Iris pigment epithelial cell (primary cell): ENCODE measurements around the gene C11orf42.
A peak's percentile ranks its signal among the peaks of the same experiment; 100 is the strongest.

Experiments used
- DNase-seq: peaks from one replicate; pipeline ENCODE4 v3.0.0-alpha.2; 2011; ENCODE audit warnings: low read depth

The C11orf42 gene, protein sequence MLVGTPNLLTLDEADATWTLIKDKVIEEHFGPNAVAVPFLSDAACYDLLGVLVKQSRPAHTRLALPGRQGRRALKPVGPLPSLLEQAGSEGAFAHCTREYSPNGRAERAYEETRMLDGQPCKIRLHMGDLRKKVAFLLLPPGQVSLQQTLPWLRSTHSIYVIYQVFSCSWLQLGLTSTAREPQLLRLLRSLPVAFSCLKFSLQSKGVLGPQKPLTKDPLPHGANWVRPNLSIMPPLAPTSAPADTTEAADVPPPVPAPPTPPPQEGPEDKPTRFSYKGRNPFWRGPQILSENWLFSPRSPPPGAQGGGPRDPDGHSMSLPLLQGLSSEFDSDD

DNA sequence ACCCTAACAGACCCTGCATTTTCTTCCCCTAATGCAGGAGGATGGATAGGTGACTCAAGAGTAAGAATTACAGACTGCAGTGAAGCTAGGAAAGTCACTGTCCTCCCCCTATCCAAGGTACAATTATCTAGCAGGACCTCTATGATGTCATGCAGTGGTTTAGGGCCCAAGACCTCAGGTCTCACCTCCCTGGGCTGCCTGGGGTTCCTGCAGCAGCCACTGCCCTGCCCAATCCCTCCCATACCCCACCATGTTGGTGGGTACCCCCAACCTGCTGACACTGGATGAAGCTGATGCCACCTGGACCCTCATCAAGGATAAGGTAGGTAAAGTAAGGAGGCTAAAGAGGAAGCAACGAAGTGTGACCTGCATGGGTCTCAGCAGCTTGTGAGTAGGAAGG is at the start of gene C11orf42:
Gene C11orf42 (plus strand): TSS at position 192 of the 400 bp plus-strand sequence. CDS start 59 bp downstream, at position 251.
- no peak for DNase-seq

DNA sequence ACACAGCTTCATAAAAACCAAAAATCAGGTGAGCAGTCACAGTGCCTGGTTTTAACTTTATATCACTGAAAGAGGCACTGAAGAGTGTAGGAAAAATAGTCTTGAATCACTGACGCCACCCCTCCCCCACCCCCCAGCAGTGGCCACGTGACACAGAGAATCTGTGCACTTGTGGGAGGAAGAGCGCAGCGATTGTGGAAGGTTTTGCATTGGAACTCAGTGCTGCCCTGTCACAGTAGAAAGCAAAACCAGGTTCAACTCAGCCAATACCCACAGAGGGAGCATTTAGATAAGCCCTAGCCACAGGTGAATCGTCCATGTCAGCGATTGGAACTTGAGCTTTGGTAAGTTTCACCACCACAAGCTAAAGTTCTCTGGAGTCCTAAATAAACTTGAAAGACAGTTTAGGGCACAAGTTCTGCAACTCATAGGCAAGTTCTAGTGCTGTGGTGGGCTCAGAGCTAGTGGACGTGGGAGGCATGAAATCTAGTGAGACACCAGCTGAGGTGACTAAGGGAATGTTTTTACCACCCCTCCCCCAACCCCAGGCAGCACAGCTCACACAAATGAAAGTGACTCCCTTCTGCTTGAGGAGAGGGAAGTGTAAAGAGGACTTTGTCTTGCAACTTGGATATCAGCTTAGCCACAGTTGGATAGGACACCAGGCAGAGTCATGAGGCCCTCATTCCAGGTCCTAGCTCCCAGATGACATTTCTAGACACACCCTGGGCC is 48.6 kb upstream of the C11orf42 start:
- DNase-seq: no peak

DNA sequence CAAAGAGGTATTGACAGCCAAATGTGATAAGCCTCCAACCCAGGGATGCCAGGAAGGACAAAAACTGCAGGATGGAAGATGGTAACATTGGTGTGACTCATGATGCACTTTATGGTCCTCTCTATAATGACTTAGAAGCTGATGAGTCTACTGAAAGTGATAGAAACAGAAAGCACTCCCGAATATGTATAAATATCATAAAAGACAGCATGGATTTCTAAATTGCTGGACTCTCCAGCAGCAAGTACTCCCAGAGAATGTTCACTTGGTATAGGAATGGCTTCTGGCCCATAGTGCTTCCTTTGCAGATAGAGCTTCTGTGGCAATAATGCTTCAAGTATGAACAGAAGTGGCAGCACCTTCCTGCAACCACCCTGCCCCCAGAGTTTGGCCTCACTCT is 35.1 kb upstream of the C11orf42 start, which contains the start of gene OR52B2:
Gene OR52B2 (minus strand): TSS at position 101 of the 400 bp plus-strand sequence. CDS start 0 bp downstream, at position 101.
- no peak for DNase-seq

DNA sequence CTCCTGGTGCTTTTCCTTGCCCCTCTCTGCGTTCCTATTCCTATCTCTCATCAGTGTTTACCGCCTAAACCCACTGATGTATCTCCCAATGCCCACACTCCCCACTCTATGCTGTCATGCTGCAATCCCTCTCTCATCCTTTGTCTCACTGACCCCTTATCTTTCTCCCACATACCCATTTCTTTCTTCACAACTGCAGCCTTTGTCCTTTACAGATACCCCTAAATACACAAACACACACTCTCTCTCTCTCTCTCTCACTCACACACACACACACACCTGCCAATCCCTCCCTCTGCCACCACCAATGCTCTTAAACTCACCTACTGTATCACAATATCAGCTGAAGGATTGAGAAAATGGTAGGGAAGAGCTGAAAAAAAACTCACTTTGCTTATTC is 29.9 kb upstream of the C11orf42 start:
- DNase-seq: no peak

DNA sequence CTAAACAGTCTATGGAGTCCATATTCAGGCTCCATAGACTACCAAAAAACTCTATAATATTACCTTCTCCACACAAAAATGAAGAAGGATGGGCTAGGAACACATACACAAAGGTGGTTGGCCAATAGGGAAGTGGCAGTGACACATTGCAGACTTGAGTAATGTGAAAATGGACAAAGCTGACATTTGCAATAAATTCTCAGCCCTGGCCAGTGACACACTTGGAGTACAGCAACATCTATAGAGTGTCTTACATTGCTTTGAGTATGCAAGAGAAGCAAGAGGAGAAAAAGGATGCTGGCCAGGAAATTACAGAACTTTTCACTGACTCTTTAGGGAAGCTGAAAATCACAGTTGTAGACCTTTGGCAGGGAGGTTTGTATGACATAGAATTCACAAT is 13.6 kb upstream of the C11orf42 start:
- DNase-seq: no peak

DNA sequence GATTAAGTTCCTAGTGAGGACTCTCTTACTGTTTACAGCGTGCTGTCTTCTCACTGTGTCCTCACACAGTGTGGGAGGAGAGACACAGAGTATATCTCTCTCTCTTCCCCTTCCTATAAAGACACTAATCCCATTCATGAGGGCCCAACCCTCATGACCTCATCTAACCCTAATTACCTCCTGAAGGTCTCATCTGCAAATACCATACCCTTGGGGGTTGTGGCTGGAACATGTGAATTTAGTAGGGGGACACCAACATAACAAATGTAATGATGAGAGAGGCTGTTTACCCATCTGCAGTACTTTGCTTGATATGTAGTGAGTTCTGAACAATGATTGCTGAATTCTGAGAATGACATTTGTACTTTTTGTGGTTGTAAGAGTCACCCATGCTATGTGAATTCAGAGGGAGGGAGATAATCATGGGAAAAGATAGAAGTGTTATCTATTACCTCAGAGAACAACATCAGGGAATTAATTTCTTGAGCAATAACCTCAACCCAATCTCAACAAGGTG is 11.2 kb upstream of the C11orf42 start:
- DNase-seq: no peak

DNA sequence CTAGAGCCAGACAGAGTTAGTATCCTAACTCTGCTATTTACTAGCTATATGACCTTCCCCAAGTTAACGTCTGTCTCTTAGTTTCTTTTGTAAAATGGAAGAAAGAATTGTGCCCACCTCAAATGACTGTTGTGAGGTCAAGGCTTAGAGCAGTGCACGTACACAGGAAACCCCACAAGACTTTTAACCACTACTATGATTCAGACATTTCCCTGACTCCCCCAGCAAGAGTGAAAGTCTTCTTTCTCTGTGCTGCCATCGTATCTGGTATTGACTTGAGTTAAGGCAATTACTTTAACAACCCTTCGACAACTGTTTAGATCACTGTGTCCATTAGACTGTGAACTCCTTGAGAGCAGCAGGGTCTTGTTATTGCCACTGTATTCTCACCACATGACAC is 9.0 kb upstream of the C11orf42 start:
- DNase-seq: no peak

DNA sequence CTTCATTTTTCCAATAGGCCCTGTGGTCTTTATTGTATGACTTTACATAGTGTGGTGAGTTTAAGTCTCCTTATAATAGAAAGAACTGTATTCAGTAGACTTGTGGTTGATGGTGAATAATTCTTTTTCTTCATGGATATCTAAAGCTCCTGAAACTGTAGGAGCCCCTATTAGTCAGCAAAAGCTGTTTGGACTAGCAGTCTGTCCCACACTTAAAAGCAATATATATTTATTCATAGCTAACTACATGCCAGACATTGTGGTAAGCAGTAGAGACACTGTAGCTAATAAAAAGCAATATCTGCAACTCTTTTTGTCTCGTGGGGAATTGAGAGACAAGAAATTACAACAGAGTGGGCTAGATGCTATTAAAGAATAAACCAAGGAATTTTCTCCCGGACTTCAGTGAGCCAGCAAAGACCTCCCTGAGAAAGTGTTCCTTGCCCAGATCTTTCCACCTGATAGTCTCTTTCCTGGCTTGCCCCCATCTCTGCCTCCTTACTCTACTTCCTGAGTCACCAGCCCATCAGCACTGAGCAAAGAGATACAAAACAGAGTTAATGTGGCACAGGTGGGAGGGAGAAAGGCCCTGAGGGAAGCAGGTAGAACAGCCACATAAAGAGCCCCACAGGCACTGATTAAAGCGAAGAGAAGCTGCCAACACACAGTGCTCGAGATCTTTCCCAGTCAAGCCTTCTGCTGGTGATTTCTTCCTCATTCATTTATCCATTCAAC is 7.7 kb upstream of the C11orf42 start:
- no peak for DNase-seq

DNA sequence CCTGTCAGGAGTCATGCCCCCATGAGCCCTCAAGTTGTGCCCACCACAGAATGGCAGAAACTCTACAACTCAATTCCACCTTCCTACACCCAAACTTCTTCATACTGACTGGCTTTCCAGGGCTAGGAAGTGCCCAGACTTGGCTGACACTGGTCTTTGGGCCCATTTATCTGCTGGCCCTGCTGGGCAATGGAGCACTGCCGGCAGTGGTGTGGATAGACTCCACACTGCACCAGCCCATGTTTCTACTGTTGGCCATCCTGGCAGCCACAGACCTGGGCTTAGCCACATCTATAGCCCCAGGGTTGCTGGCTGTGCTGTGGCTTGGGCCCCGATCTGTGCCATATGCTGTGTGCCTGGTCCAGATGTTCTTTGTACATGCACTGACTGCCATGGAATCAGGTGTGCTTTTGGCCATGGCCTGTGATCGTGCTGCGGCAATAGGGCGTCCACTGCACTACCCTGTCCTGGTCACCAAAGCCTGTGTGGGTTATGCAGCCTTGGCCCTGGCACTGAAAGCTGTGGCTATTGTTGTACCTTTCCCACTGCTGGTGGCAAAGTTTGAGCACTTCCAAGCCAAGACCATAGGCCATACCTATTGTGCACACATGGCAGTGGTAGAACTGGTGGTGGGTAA is 6.1 kb upstream of the C11orf42 start, which contains the start of gene OR52W1:
Gene OR52W1 (plus strand): TSS at position 51 of the 637 bp plus-strand sequence. CDS start 0 bp downstream, at position 51.
- DNase-seq: no peak

DNA sequence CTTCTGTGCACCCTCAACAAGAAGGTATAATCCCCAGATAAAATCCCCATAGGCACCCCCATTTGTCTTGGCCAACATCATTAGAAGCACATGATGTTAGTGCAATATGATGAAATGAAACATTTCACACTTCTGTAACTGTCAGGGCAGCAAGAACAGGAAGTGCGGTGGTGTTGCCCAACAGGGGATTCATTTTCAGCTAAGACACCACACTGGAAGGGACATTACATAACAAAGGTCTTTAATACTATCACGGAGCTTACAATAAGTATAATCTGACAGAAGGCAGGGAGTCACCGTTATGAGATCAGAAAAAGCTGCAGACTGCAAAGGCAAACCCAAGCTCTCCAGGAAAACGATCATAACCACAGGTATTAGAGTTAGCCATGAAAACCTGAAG is 4.4 kb upstream of the C11orf42 start:
- DNase-seq: peak; percentile 26

DNA sequence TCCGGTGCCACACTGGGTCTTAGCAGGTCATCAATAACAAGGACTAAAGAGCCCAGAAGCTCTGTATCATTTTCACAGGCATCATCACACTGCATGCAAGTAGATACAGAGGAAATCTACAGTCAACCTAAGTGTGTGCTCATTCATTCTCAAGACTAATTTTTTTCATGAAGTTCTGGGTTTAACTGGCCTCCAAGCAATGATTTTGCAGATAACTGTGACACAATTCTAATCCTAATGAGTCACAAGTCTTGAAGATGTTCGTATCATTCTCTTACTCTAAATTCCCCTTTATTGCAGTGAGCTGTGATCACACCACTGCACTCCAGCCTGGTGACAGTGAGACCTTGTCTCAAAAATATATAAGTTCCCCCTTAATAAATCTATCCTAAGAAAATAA is 3.9 kb upstream of the C11orf42 start:
- peak; percentile 58 for DNase-seq

DNA sequence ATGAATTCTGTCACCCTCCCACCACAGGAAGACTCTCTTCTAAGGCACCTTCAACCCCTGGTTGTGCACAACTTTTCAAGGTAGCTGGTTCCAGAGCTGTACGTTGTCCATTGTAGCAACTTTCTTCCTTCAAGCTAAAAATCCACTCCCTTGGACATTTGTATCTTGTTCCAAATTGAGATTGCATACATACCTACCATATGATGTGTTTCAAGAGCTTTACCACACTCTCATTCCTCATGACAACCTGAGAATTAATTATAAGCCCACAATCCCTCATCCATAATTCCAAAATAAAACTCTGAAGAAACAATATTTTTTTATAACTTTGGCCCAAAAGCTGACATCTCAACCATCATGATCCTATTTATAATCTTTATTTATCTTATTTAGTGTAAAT is 3.3 kb upstream of the C11orf42 start:
- no peak for DNase-seq

DNA sequence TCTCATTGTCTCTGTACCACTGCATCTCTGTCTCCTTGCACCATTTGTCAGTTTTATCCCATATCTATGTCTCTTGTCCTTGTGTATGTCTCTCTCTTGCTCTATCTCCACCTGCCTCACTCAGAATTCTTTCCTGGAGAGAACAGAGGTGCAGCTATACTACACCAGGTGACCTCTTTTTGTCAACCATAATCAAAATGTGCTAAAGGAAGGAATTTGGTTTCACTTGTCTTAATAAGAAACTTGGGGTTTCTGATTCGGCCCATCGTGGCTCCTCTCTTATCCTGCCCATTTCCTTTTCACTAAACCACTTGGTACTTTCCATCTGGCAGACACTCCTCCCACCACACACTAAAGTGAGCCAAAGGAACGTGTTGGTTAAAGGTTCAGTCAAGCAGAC is 2.0 kb upstream of the C11orf42 start:
- no peak for DNase-seq

DNA sequence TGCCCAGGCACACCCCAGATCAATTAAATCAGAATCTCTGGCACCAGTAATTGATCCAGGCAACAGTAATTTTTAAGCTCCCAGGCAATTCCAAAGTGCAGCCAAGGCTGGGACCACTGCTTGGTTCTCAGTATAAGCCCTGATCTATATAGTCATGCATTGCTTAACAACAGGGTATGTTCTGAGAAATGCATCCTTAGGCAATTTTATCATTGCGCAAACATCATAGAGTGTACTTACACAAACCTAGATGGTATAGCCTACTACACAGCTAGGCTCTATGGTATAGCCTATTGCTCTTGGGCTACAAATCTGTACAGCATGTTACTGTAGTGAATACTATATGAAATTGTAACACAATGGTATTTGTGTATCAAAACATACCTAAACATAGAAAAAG is 651 bp upstream of the C11orf42 start:
- DNase-seq: no peak

DNA sequence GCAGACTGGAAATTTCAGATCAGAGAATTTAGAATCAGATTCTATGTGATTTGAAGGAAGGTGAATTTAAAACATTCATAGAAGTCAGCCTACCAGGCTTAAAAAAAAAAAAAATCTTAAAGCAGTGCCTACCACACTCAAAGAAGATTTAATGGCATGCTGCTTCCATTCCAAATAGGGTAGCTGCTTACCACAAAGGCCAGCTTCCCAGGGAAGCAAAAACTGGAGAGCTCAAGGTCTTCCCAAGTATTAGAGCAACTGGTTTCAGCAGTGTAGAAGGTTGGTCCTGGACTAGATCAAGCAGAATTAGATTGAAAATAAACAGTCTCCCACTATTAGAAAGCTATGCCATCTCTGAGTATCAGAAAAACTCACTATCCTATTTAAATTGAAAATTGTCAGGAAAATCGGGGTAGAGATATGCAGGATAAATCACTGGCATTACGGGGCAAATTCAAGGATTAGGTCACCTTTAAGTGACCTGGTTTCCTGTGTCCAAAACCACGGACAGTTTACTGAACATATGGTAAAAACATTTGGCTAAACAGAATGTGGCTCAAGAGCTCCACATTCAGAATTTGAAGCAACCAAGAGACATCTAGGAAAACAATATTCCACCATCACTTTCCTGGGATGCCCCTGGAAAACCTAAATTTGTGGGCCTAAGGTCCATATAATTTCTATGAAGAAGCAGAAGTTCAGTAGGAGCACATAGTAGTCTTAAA is 1.3 kb downstream of the C11orf42 start:
- no peak for DNase-seq

DNA sequence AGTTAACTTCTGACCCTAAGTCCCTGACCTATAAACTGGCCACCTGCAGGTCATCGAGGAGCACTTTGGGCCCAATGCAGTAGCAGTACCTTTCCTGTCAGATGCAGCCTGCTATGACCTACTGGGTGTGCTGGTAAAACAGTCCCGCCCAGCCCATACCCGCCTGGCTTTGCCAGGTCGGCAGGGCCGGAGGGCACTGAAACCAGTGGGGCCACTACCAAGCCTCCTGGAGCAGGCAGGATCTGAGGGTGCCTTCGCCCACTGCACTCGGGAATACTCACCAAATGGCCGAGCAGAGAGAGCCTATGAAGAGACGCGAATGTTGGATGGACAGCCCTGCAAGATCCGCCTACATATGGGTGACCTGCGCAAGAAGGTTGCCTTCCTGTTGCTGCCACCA is 4.4 kb downstream of the C11orf42 start:
- no peak for DNase-seq

DNA sequence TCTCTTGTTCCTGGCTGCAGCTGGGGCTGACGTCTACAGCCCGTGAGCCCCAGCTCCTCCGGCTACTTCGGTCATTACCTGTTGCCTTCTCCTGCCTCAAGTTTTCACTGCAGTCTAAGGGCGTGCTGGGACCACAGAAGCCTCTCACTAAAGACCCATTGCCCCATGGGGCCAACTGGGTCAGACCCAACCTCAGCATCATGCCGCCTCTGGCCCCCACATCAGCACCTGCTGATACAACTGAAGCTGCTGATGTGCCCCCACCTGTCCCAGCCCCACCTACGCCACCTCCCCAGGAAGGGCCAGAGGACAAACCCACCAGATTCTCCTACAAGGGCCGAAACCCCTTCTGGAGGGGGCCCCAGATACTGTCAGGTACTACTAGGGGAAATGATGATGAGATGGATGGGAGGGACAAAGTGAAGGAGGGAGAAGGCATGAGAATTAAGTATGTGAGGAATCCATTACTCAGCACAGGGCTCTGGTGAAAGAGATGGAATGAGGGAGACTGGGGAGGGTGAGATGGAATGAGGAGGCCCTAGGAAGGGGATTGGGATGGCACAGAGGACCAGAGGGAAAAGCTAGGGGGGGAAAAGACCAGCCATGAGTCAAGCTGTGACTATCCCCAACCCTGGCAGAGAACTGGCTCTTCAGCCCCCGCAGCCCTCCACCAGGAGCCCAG is 5.1 kb downstream of the C11orf42 start:
- no peak for DNase-seq

DNA sequence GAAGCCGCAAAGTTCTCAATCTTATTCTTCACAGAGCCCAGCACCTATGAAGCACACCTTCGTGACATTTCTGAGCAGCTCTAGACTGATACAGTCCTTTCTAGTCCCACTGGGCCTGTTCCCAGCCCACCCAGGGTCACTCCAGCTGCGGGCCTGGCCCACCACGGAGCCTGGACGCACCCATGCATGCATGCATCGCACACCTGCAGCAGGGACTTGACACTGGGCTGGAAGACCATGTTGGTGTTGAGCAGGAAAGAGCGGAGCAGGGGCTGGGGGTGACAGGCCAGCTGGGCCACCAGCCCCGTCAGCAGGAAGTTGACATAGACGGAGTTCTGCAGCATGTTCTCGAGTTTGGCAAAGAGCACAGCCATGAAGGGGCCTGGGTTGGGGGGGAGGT is 9.2 kb downstream of the C11orf42 start:
- no peak for DNase-seq

DNA sequence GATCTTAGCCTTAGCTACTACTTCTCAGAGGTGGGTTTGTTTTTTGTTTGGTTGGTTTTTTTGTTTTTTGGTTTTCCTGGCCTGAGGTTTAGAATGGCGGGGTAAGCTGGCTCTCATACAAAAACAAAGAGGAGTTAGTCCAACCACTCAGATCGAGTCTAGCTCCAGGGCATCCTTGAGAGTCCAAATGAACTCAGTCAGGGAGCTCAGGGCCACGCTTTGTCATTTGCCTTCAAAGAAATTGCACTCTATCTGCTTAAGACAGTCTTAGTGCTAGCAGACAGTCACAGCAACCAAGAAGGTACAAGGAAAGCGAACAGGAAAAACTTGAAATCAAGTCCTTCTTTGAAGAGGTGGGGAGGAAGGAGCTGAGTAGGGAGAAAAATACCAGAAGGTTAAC is 11.1 kb downstream of the C11orf42 start:
- DNase-seq: no peak

DNA sequence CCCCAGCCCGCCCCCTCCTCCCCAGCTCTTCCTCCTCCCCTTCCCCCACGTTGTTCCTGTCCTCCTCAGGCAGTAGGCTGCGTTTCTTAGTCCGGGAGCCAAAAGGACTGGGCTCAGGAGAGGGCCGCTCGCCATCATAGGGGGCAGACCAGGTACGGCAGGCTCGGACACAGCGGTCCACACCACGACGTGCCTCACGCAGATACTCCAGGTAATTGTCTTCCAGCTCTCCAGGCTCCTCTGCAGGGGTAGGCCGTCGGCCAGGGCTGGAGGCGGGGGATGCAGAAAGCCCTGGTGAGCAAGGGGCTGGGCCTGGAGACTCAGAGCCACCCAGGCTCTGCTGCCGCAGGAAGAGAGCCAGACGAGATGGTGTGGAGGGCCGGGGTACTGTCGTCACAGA is 12.4 kb downstream of the C11orf42 start:
- no peak for DNase-seq

DNA sequence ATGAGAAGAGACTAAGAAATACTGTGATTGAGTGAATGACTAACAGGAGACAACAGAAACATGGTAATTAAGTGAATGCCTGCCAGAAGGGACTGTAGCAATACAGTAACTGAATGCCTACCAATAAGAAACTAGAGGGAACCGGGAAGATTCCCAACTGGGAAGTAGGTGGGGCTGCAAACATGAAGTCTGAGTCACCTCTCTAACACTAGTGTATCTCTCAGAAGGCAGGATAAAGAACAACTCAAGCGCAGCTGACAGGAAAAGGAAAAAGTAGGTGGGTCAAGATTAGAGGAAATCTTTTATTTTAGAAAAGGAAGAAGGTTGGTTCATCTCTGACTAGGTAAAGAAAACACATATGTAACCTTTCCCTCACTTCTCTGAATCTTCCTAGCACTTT is 14.0 kb downstream of the C11orf42 start:
- peak; percentile 93 for DNase-seq
